SU-DHL-6 (cell line): ENCODE results near the gene WDR37.

Experiments
- H2AFZ ChIP-seq: fragments of 200-600 bp; sonication (generic); 2 replicates; pipeline ENCODE4 v1.6.1; 2014; ENCODE audit warnings: low read depth, mild to moderate bottlenecking, moderate library complexity, mixed read lengths, antibody characterized with exemption, low read length; ENCODE audit not compliant: severe bottlenecking
- H3F3A ChIP-seq: fragments of 200-600 bp; shearing (Covaris generic); 2 replicates; pipeline ENCODE4 v1.6.0; 2016; ENCODE audit warnings: antibody characterized with exemption, mild to moderate bottlenecking; ENCODE audit not compliant: insufficient read depth
- H3K27ac ChIP-seq: fragments of 200-600 bp; sonication (generic); 2 replicates; pipeline ENCODE4 v1.5.1; 2016; ENCODE audit warnings: low read depth, mild to moderate bottlenecking, low read length, moderate library complexity, mixed read lengths
- H3K27me3 ChIP-seq: fragments of 200-600 bp; sonication (generic), shearing (Covaris generic); 2 replicates; pipeline ENCODE4 v1.6.0; 2014; ENCODE audit warnings: mild to moderate bottlenecking, low read length
- H3K36me3 ChIP-seq: fragments of 200-600 bp; sonication (generic); 2 replicates; pipeline ENCODE4 v1.6.1; 2014; ENCODE audit warnings: mild to moderate bottlenecking, low read length, mixed read lengths
- H3K4me2 ChIP-seq: fragments of 300-600, 200-600 bp; shearing (Covaris generic), sonication (generic); 2 replicates; pipeline ENCODE4 v1.6.0; 2014; ENCODE audit warnings: low read length, low read depth, mild to moderate bottlenecking; ENCODE audit not compliant: poor library complexity, severe bottlenecking
- H3K4me3 ChIP-seq: fragments of 200-600 bp; sonication (generic); 2 replicates; pipeline ENCODE4 v1.5.1; 2014; ENCODE audit warnings: antibody characterized with exemption, low read length, mild to moderate bottlenecking, mixed read lengths; ENCODE audit not compliant: insufficient read depth, poor library complexity, severe bottlenecking
- H3K79me2 ChIP-seq: fragments of 200-600 bp; sonication (generic); 2 replicates; pipeline ENCODE4 v1.6.1; 2014; ENCODE audit warnings: mild to moderate bottlenecking, low read length, moderate library complexity; ENCODE audit not compliant: insufficient read depth
- H3K9ac ChIP-seq: fragments of 200-600 bp; sonication (generic); 2 replicates; pipeline ENCODE4 v1.7.0; 2014; ENCODE audit warnings: mild to moderate bottlenecking, low read length
- H3K9me2 ChIP-seq: fragments of 200-600 bp; sonication (generic); replicated peaks from 2 replicates; pipeline ENCODE4 v1.6.1; 2014; ENCODE audit warnings: low read length; ENCODE audit not compliant: insufficient read depth
- H3K9me3 ChIP-seq: fragments of 200-600 bp; sonication (generic); 2 replicates; pipeline ENCODE4 v1.6.1; 2014; ENCODE audit warnings: low read length, mixed read lengths; ENCODE audit not compliant: insufficient read depth
- H4K20me1 ChIP-seq: fragments of 200-600 bp; sonication (generic); 2 replicates; pipeline ENCODE4 v1.6.1; 2014; ENCODE audit warnings: low read depth, mild to moderate bottlenecking, antibody characterized with exemption, low read length, moderate library complexity, mixed read lengths
- CTCF ChIP-seq: fragments of 200-600 bp; sonication (generic); IDR thresholded peaks from one replicate; pipeline ENCODE4 v1.5.1; 2017; ENCODE audit warnings: antibody characterized with exemption, mild to moderate bottlenecking, low read length, moderate library complexity; ENCODE audit not compliant: insufficient read depth, poor library complexity, severe bottlenecking
- EZH2phosphoT487 ChIP-seq: fragments of 200-600 bp; sonication (generic), shearing (Covaris generic); conservative IDR thresholded peaks from 2 replicates; pipeline ENCODE4 v1.6.1; 2018; ENCODE audit warnings: mild to moderate bottlenecking, antibody characterized with exemption, low read length, moderate library complexity, mixed read lengths

Gene WDR37

GRCh38 chr10:1136268-1136667, 80.1 kb downstream of the WDR37 start:
- Histone ChIP-seq H3F3A (no peaks in the 10 kb centered on the region), H3K36me3 (no peaks in the 10 kb centered on the region), H3K4me3 (no peak overlapping the region), H3K9me3 (no peaks in the 10 kb centered on the region), H2AFZ (no peak overlapping the region), H3K79me2 (no peaks in the 10 kb centered on the region), H4K20me1 (no peaks in the 10 kb centered on the region), H3K4me2 (no peak overlapping the region), H3K9me2 (no peaks in the 10 kb centered on the region), H3K27ac (no peak overlapping the region), H3K9ac (no peak overlapping the region), H3K27me3 (no peaks in the 10 kb centered on the region)
- TF ChIP-seq CTCF: no peak
- no peak for TF ChIP-seq EZH2phosphoT487

- no peak overlapping the region for H3K9ac ChIP-seq
- H3K4me3 ChIP-seq: no peak overlapping the region
- H3K36me3 ChIP-seq: no peaks in the 10 kb centered on the region
- no peaks in the 10 kb centered on the region for H3K27me3 ChIP-seq
- TF ChIP-seq CTCF: no peak
- no peak for TF ChIP-seq EZH2phosphoT487
- no peaks in the 10 kb centered on the region for H3K9me2 ChIP-seq
- H3K4me2 ChIP-seq: no peak overlapping the region
- H3K9me3 ChIP-seq: no peaks in the 10 kb centered on the region
- H4K20me1 ChIP-seq: no peaks in the 10 kb centered on the region
- H2AFZ ChIP-seq: no peak overlapping the region
- H3F3A ChIP-seq: no peaks in the 10 kb centered on the region
- H3K27ac ChIP-seq: no peak overlapping the region
- no peaks in the 10 kb centered on the region for H3K79me2 ChIP-seq
Observed at GRCh38 chr10:1137499-1138163, 81.4 kb downstream of the WDR37 start.

GRCh38 chr10:1138529-1138928, 82.3 kb downstream of the WDR37 start:
- H3K9me2 ChIP-seq: no peaks in the 10 kb centered on the region
- no peaks in the 10 kb centered on the region for H3K9me3 ChIP-seq
- H3K27ac ChIP-seq: no peak overlapping the region
- H3K4me3 ChIP-seq: no peak overlapping the region
- no peak for TF ChIP-seq EZH2phosphoT487
- no peak for TF ChIP-seq CTCF
- H2AFZ ChIP-seq: no peak overlapping the region
- no peaks in the 10 kb centered on the region for H4K20me1 ChIP-seq
- H3K9ac ChIP-seq: no peak overlapping the region
- H3K27me3 ChIP-seq: no peaks in the 10 kb centered on the region
- H3F3A ChIP-seq: no peaks in the 10 kb centered on the region
- H3K36me3 ChIP-seq: no peaks in the 10 kb centered on the region
- no peaks in the 10 kb centered on the region for H3K79me2 ChIP-seq
- no peak overlapping the region for H3K4me2 ChIP-seq
